PC-9 (cell line): Measurements from ENCODE around the gene NOX5. TPM values are rescaled to one million over a fixed set of nuclear protein-coding genes. Genes with fewer than 3 reads are reported as not detected.

Experiments used
- BruUV-seq: library from RNA; stranded (reverse); fragments of 400-500 nt; replicated peaks from 2 replicates; lab custom pipeline; 2021; lab: Mats Ljungman, UMichigan
- CTCF ChIA-PET: fragments of 300-600 bp; sonication (Branson Sonifier 250); formaldehyde crosslinking; loops from one replicate; lab custom pipeline; 2022; ENCODE audit warnings: antibody characterized with exemption; lab: Charles Lee
- POLR2A ChIA-PET: fragments of 300-600 bp; sonication (Branson Sonifier 250); formaldehyde crosslinking; loops from one replicate; lab custom pipeline; 2022; ENCODE audit warnings: antibody characterized with exemption; ENCODE audit not compliant: unreplicated experiment; lab: Charles Lee
- DNase-seq, 2 experiments: peaks; one replicate each; pipeline versions ENCODE4 v3.0.0 to v3.0.0-alpha.2; 2015 to 2022; ENCODE audit warnings: mixed read lengths in 1 of 2
- H2AFZ ChIP-seq: fragments of 200-600 bp; sonication (generic); 2 replicates; pipeline ENCODE4 v1.8.1; 2017; ENCODE audit warnings: antibody characterized with exemption
- H3F3A ChIP-seq: fragments of 200-600 bp; sonication (generic); 2 replicates; pipeline ENCODE4 v1.8.1; 2017; ENCODE audit warnings: antibody characterized with exemption, mild to moderate bottlenecking, low read depth; ENCODE audit not compliant: insufficient read depth
- H3K27ac ChIP-seq: fragments of 200-600 bp; sonication (generic); 2 replicates; pipeline ENCODE4 v1.6.1; 2016; ENCODE audit warnings: mixed run types
- H3K27me3 ChIP-seq: fragments of 200-600 bp; sonication (generic); 2 replicates; pipeline ENCODE4 v1.6.1; 2016; ENCODE audit warnings: low read depth, mixed run types; ENCODE audit not compliant: insufficient read depth
- H3K36me3 ChIP-seq: fragments of 200-600 bp; sonication (generic); 2 replicates; pipeline ENCODE4 v1.6.1; 2016; ENCODE audit warnings: low read depth, mixed run types
- H3K4me1 ChIP-seq: fragments of 200-600 bp; sonication (generic); replicated peaks from 2 replicates; pipeline ENCODE4 v1.6.1; 2016; ENCODE audit warnings: mixed run types; ENCODE audit not compliant: insufficient read depth
- H3K4me2 ChIP-seq: fragments of 200-600 bp; sonication (generic); 2 replicates; pipeline ENCODE4 v1.6.1; 2017; ENCODE audit warnings: mixed run types
- H3K4me3 ChIP-seq: fragments of 200-600 bp; sonication (generic); 2 replicates; pipeline ENCODE4 v1.6.1; 2016; ENCODE audit warnings: mixed run types
- H3K79me2 ChIP-seq: fragments of 200-600 bp; sonication (generic); 2 replicates; pipeline ENCODE4 v1.6.1; 2017; ENCODE audit warnings: low read depth, mixed run types
- H3K9me2 ChIP-seq: fragments of 200-600 bp; sonication (generic); 2 replicates; pipeline ENCODE4 v1.8.1; 2017; ENCODE audit warnings: mild to moderate bottlenecking; ENCODE audit not compliant: insufficient read depth
- H3K9me3 ChIP-seq: fragments of 200-600 bp; sonication (generic); 2 replicates; pipeline ENCODE4 v1.8.1; 2016; ENCODE audit warnings: low read depth; ENCODE audit not compliant: insufficient read depth
- H4K20me1 ChIP-seq: fragments of 200-600 bp; sonication (generic); 2 replicates; pipeline ENCODE4 v1.8.1; 2017; ENCODE audit not compliant: insufficient read depth
- CTCF ChIP-seq: fragments of 200-600 bp; sonication (generic); conservative IDR thresholded peaks from 2 replicates; pipeline ENCODE4 v1.6.1; 2017; ENCODE audit warnings: mixed run types, antibody characterized with exemption, mild to moderate bottlenecking, moderate library complexity
- EZH2 ChIP-seq: fragments of 200-600 bp; sonication (generic); IDR thresholded peaks from 2 replicates; pipeline ENCODE4 v1.8.0; 2017; ENCODE audit warnings: antibody characterized with exemption, low read depth
- intact Hi-C: fragments of 100-400 bp; cut with micrococcal nuclease; formaldehyde crosslinking; loops from one replicate; pipeline ENCODE4 v1.10.0; 2022; ENCODE audit not compliant: unreplicated experiment
- total RNA-seq: library from RNA; stranded (reverse); gene quantifications from 2 replicates; pipeline ENCODE4 v1.2.3, GENCODE V29; 2021

NOX5 gene
- total RNA-seq, 1 experiment from 2014 or later, result 1.5 TPM

DNA sequence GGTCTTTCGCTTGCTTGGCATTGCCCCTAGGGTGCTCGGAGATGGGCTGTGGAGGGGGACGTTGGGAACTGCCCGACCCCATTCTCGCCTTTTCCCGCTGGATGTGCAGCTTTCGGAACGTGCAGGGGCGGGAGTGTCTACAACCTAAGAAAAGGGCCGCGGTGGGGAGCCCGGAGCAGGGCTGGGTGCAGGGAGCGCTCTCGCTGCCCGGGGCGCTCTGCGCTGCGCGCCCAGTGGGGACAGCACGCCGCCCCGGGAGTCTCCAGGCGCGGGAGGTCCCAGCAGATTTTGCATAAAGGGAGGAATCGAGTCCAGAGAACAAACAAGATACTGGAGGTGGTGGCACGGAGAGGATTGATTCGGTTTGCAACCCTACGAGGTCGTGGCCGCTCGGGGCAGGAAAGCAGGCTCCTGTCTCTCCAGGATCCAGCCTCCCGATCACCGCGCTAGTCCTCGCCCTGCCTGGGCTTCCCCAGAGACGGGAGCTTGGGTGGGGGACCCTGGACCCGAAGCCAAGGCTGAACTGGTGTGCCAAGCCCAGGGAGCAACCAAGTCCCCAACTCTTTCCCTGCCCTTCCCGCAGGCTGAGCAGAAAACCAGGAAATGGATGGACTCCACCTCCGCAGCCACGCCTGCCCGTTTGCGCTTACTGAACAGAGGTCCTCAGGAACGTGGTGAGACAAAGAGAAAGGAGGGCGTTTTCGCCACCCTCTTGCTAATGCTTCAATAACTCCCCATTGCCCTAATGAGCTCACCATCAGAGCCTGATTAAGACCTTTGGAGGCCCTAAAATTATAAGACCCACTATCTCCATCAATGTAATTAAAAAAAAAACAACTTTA lies 59.7 kb downstream of the NOX5 start:
- Histone ChIP-seq H3K27ac (peak overlapping the region; percentile 73), H3K4me1 (peaks cover 27% of the 10 kb centered on the region), H4K20me1 (no peaks in the 10 kb centered on the region), H2AFZ (peak overlapping the region; percentile 93), H3K79me2 (no peaks in the 10 kb centered on the region), H3K9me3 (no peaks in the 10 kb centered on the region), H3F3A (no peaks in the 10 kb centered on the region), H3K4me2 (peak overlapping the region; percentile 95), H3K36me3 (no peaks in the 10 kb centered on the region), H3K4me3 (peak overlapping the region; percentile 79), H3K27me3 (no peaks in the 10 kb centered on the region), H3K9me2 (no peaks in the 10 kb centered on the region)
- BruUV-seq, result TSS peak; percentile 63
- ChIA-PET CTCF (no interaction called here), POLR2A (interaction anchor here (0.6 to 0.8 kb wide), 2 partner anchors 16 to 87 kb away, joined by 3 to 4 read pairs; no protein-coding TSS in a partner anchor)
- peak; percentile 59 to 76 for DNase-seq
- intact Hi-C loops, result loop anchor here (1.0 kb wide), 1 partner anchor 86 kb away; the partner anchor contains the start of gene GLCE
- TF ChIP-seq EZH2 (no peak), CTCF (no peak)

DNA sequence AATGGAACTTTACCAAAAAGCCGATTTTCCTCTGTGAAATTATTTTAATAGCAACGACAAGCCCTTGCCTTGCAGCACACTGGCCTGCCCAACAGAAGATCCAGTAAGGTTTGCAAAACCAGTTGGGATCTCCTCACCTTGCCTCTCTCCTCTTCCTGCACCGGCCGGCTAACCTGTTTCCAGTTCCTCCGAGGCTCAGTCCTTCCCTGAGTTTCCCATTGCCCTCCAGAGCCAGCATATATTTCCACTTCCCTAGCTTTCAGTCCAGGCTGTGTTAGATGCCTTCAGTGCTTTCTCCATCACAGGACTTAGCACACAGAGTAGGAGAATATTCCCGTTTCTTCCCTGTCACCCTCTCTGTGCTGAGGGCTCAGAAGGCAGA lies 60.3 kb downstream of the NOX5 start:
- Histone ChIP-seq H3F3A (no peaks in the 10 kb centered on the region), H3K9me3 (no peaks in the 10 kb centered on the region), H3K79me2 (no peaks in the 10 kb centered on the region), H3K27ac (peak overlapping the region; percentile 73), H3K4me3 (peak overlapping the region; percentile 79), H3K4me1 (peaks cover 27% of the 10 kb centered on the region), H3K9me2 (no peaks in the 10 kb centered on the region), H3K27me3 (no peaks in the 10 kb centered on the region), H2AFZ (peak overlapping the region; percentile 93), H4K20me1 (no peaks in the 10 kb centered on the region), H3K36me3 (no peaks in the 10 kb centered on the region), H3K4me2 (peak overlapping the region; percentile 95)
- intact Hi-C loops, result loop anchor here (1.0 kb wide), 1 partner anchor 85 kb away; the partner anchor contains the start of gene GLCE
- POLR2A ChIA-PET, result interaction anchor here (0.5 to 0.8 kb wide), 4 partner anchors 19 to 320 kb away, joined by 3 to 5 read pairs (median 4); no protein-coding TSS in a partner anchor
- TF ChIP-seq CTCF (no peak), EZH2 (no peak)
- CTCF ChIA-PET, result no interaction called here
- no peak for DNase-seq
- TSS peak; percentile 67 for BruUV-seq

DNA sequence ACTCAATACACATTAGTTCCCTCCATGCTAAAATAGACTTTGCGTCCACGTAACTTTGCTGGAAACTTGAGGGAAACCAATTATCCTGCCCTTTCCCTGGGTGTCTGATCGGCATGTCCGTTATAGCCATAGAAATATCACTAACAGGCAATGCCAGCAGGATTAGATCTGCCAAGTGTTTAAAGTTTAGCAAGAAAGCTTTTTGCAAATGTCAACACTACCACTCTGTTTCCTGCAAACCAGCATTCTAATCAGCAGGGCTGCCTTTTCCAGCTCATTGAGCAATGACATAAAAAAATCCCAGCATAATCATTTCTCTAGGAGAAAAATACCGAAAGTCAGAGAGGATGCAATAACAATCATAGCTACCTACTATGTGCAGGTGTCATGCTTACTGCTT lies 60.9 kb downstream of the NOX5 start:
- no peak overlapping the region for H3K4me3 ChIP-seq
- H2AFZ ChIP-seq, result no peak overlapping the region
- no peaks in the 10 kb centered on the region for H4K20me1 ChIP-seq
- no peaks in the 10 kb centered on the region for H3K9me2 ChIP-seq
- ChIA-PET CTCF (no interaction called here), POLR2A (interaction anchor here (0.5 to 0.7 kb wide), 3 partner anchors 19 to 319 kb away, joined by 3 to 5 read pairs (median 4); no protein-coding TSS in a partner anchor)
- H3K27ac ChIP-seq, result no peak overlapping the region
- peaks cover 32% of the 10 kb centered on the region for H3K4me1 ChIP-seq
- H3K9me3 ChIP-seq, result no peaks in the 10 kb centered on the region
- H3K36me3 ChIP-seq, result no peaks in the 10 kb centered on the region
- peak overlapping the region; percentile 95 for H3K4me2 ChIP-seq
- no peaks in the 10 kb centered on the region for H3F3A ChIP-seq
- no peak for TF ChIP-seq CTCF
- no peak for TF ChIP-seq EZH2
- no TSS peak for BruUV-seq
- H3K27me3 ChIP-seq, result no peaks in the 10 kb centered on the region
- intact Hi-C loops, result no loop called here
- DNase-seq, result no peak
- H3K79me2 ChIP-seq, result no peaks in the 10 kb centered on the region
